CD8-positive, alpha-beta memory T cell (primary cell): ENCODE results near the gene AHNAK. TPM values are rescaled to one million over a fixed set of nuclear protein-coding genes. Genes with fewer than 3 reads are reported as not detected.

Experiments
- CTCF ChIA-PET: fragments of 350-600 bp; sonication (Branson Sonifier 250); formaldehyde crosslinking; loops from one replicate; lab custom pipeline; 2021; ENCODE audit warnings: antibody characterized with exemption; lab: Charles Lee
- POLR2A ChIA-PET: fragments of 350-600 bp; sonication (Branson Sonifier 250); formaldehyde crosslinking; loops from one replicate; lab custom pipeline; 2021; ENCODE audit warnings: antibody characterized with exemption; lab: Charles Lee
- DNase-seq, 5 donors: peaks; one replicate each; pipeline versions ENCODE4 v3.0.0 to v3.0.0-alpha.2; 2020 to 2022; ENCODE audit warnings: mixed read lengths in 1 of 5
- H3K27ac ChIP-seq: one replicate; pipeline ENCODE4 v1.7.0; 2013; ENCODE audit warnings: low read depth, mild to moderate bottlenecking, low read length, moderate library complexity
- H3K27me3 ChIP-seq: 2 replicates; pipeline ENCODE4 v1.7.0; 2013; ENCODE audit warnings: low read length, mild to moderate bottlenecking; ENCODE audit not compliant: insufficient read depth, poor library complexity, severe bottlenecking
- H3K36me3 ChIP-seq: 2 replicates; pipeline ENCODE4 v1.7.0; 2013; ENCODE audit warnings: mild to moderate bottlenecking, low read length, moderate library complexity; ENCODE audit not compliant: insufficient read depth
- H3K4me1 ChIP-seq: 2 replicates; pipeline ENCODE4 v1.7.0; 2013; ENCODE audit warnings: mild to moderate bottlenecking, low read length, moderate library complexity; ENCODE audit not compliant: insufficient read depth
- H3K4me3 ChIP-seq: 2 replicates; pipeline ENCODE4 v1.7.0; 2013; ENCODE audit warnings: mild to moderate bottlenecking, low read length
- H3K9me3 ChIP-seq: 2 replicates; pipeline ENCODE4 v1.7.0; 2013; ENCODE audit warnings: mild to moderate bottlenecking, low read length
- H3K27ac Mint-ChIP-seq, 8 donors: one replicate each; pipeline ENCODE4 v1.8.0; 2020 to 2021; ENCODE audit warnings: mixed read lengths in 8 of 8, mild to moderate bottlenecking in 6 of 8, inconsistent platforms in 3 of 8, moderate library complexity in 3 of 8
- H3K27me3 Mint-ChIP-seq, 2 donors: one replicate each; pipeline ENCODE4 v1.8.0; 2020 to 2021; ENCODE audit warnings: mixed read lengths in 2 of 2, mild to moderate bottlenecking in 1 of 2, moderate library complexity in 1 of 2
- H3K36me3 Mint-ChIP-seq, 3 donors: one replicate each; pipeline ENCODE4 v1.8.0; 2020 to 2021; ENCODE audit warnings: mixed read lengths in 3 of 3, inconsistent platforms in 1 of 3, mild to moderate bottlenecking in 1 of 3
- H3K4me1 Mint-ChIP-seq, 3 donors: one replicate each; pipeline ENCODE4 v1.8.0; 2020 to 2021; ENCODE audit warnings: mixed read lengths in 3 of 3, inconsistent platforms in 1 of 3, mild to moderate bottlenecking in 1 of 3
- H3K4me3 Mint-ChIP-seq, 7 donors: one replicate each; pipeline ENCODE4 v1.8.0; 2020 to 2021; ENCODE audit warnings: mixed read lengths in 7 of 7, mild to moderate bottlenecking in 6 of 7, moderate library complexity in 4 of 7, inconsistent platforms in 2 of 7
- H3K9me3 Mint-ChIP-seq, 5 donors: one replicate each; pipeline ENCODE4 v1.8.0; 2020 to 2022; ENCODE audit warnings: mixed read lengths in 5 of 5, mild to moderate bottlenecking in 3 of 5, moderate library complexity in 2 of 5, inconsistent platforms in 1 of 5
- polyA plus RNA-seq: library from polyadenylated mRNA; unstranded; fragments of 300-500 nt; fragmentation: Illumina TruSeq; gene quantifications from one replicate; pipeline ENCODE4 v1.2.3, GENCODE V29; 2021
- total RNA-seq, 2 experiments: library from RNA; stranded (reverse); gene quantifications; one replicate each; pipeline ENCODE4 v1.2.3, GENCODE V29; 2021

The AHNAK gene
- total and polyA plus RNA-seq, 3 experiments from 2014 or later: 125 to 193 (median 187) TPM

DNA sequence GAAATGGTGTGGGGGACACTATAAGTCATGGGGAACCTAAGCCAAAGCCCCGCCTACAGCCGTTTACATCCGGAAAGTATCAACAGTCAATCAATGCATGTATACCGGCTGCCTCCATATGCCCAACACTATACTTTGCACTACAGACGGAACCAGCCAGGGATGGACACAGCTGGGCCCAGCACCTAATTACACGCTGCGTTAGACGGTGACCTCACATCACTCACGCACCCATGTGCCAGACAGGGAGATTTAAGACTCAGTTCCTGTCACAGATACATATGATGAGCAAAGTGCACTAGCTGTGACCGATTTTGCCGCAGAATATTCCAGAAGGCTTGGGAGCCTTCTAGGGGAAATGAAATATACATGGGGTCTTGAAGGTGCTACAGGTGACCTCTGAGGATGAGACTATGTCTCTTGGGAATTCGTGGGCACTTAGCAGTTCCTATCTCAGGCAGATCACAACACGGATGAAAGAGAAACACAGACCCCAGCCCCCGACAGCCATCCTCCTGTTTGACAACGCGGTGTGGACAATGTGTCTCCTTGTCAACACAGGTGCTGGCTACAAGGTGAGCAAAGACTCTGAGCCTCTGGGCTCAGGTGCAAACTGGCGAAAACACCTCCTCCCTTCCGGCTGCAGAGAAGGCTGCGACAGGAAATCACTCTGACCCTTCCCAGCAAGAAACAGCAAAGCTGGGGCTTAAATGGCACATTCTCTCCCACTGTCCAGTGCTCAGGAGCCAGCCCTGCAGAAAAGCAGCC, 8.0 kb downstream of the AHNAK start:
- Mint-ChIP-seq H3K36me3 (peaks cover 0 to 55% (median 5%) of the 10 kb centered on the region in 3 donors), H3K27me3 (peaks cover 0 to 1% of the 10 kb centered on the region in 2 donors), H3K9me3 (no peaks in the 10 kb centered on the region), H3K4me1 (peaks cover 62 to 84% (median 69%) of the 10 kb centered on the region in 3 donors), H3K27ac (peak overlapping the region; percentile 89 to 100 (median 94)), H3K4me3 (peak overlapping the region; percentile 76 to 99 (median 92))
- Histone ChIP-seq H3K4me1 (peaks cover 57% of the 10 kb centered on the region), H3K27me3 (no peaks in the 10 kb centered on the region), H3K36me3 (peaks cover 16% of the 10 kb centered on the region), H3K27ac (peak overlapping the region; percentile 57), H3K9me3 (no peaks in the 10 kb centered on the region), H3K4me3 (peak overlapping the region; percentile 38)
- no peak for DNase-seq
- POLR2A ChIA-PET: interaction anchor here (1.2 to 11.9 kb wide), 2 partner anchors 8 to 18 kb away, joined by 7 to 193 read pairs; no protein-coding TSS in a partner anchor
- CTCF ChIA-PET: interaction anchor here (1.5 to 7.7 kb wide), 4 partner anchors 12 to 114 kb away, joined by 4 to 88 read pairs (median 24); no protein-coding TSS in a partner anchor

DNA sequence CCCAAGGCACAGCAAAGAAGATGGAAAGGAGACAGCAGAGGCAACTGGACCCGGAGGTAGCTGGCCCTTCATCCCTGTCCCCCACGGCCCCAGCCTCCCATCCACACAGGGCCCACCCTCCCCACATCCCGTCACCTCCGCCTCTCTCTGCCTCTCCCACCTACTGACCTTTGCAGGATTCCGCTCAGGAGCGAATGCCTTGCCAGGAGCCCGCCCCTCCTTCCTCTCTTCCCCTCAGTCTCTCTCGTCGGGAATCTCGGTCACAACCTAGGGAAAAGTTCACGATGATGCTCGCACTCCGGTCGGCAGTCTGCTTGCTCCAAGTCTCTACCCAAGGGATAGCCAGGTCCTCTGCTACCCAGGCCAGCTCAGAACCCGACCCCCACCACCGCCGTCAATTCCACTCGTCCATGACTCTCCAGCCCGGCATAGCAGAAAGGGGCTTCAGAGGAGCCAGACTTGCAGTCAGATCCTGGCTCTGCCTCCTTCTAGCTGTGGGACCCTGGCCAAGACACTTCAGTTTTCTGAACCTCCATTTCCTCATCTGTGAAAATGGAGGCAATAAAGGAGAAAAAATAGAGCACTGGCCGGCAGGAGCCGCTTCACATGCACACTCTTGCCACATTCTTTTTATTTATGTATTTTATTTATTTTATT, 10.2 kb downstream of the AHNAK start:
- CTCF ChIA-PET: interaction anchor here (2.7 to 4.8 kb wide), 2 partner anchors 23 to 112 kb away, joined by 11 to 38 read pairs; no protein-coding TSS in a partner anchor
- Histone ChIP-seq H3K36me3 (peaks cover 37% of the 10 kb centered on the region), H3K4me3 (no peak overlapping the region), H3K27me3 (no peaks in the 10 kb centered on the region), H3K27ac (no peak overlapping the region), H3K9me3 (no peaks in the 10 kb centered on the region), H3K4me1 (peaks cover 34% of the 10 kb centered on the region)
- H3K4me1 Mint-ChIP-seq: peaks cover 53 to 77% (median 64%) of the 10 kb centered on the region in 3 donors
- H3K27me3 Mint-ChIP-seq: peaks cover 0 to 2% of the 10 kb centered on the region in 2 donors
- no peaks in the 10 kb centered on the region for H3K9me3 Mint-ChIP-seq
- no peak for DNase-seq
- peak overlapping the region in 6 of 8 donors; percentile 15 to 100 (median 84) for H3K27ac Mint-ChIP-seq
- peak overlapping the region in 2 of 7 donors; percentile 32 to 84 for H3K4me3 Mint-ChIP-seq
- POLR2A ChIA-PET: interaction anchor here (11.9 kb wide), 1 partner anchor 20 kb away, joined by 193 read pairs; no protein-coding TSS in a partner anchor
- H3K36me3 Mint-ChIP-seq: peaks cover 6 to 68% (median 16%) of the 10 kb centered on the region in 3 donors

DNA sequence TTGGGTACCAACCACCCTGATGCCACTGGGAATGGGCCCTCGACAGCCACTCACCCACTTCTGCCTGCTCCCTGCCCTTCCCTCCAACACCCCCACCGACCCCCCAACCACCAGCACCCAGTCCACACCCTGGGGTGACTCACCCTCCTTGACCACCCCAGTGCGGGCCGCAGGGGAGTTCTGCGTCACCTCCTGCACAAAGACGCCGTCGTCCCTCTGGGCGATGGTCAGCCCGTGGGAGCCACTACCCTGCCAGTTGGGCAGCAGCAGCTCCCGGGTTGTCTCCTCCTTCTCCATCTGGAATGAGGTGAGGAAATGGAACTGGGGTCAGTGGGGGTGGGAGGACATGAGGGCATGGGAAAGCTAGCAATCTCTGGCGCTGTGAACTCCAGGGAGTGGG, 10.8 kb downstream of the AHNAK start:
- no peak for DNase-seq
- Mint-ChIP-seq H3K4me1 (peaks cover 47 to 77% (median 64%) of the 10 kb centered on the region in 3 donors), H3K27me3 (peaks cover 0 to 2% of the 10 kb centered on the region in 2 donors), H3K36me3 (peaks cover 10 to 73% (median 21%) of the 10 kb centered on the region in 3 donors), H3K9me3 (no peaks in the 10 kb centered on the region), H3K27ac (peak overlapping the region in 3 of 8 donors; percentile 65 to 100 (median 86)), H3K4me3 (peak overlapping the region in 1 of 7 donors; percentile 84)
- Histone ChIP-seq H3K9me3 (no peaks in the 10 kb centered on the region), H3K4me1 (peaks cover 29% of the 10 kb centered on the region), H3K36me3 (peaks cover 43% of the 10 kb centered on the region), H3K4me3 (no peak overlapping the region), H3K27me3 (no peaks in the 10 kb centered on the region), H3K27ac (no peak overlapping the region)
- ChIA-PET POLR2A (no interaction called here), CTCF (interaction anchor here (2.7 kb wide), 1 partner anchor 111 kb away, joined by 11 read pairs; no protein-coding TSS in a partner anchor)

DNA sequence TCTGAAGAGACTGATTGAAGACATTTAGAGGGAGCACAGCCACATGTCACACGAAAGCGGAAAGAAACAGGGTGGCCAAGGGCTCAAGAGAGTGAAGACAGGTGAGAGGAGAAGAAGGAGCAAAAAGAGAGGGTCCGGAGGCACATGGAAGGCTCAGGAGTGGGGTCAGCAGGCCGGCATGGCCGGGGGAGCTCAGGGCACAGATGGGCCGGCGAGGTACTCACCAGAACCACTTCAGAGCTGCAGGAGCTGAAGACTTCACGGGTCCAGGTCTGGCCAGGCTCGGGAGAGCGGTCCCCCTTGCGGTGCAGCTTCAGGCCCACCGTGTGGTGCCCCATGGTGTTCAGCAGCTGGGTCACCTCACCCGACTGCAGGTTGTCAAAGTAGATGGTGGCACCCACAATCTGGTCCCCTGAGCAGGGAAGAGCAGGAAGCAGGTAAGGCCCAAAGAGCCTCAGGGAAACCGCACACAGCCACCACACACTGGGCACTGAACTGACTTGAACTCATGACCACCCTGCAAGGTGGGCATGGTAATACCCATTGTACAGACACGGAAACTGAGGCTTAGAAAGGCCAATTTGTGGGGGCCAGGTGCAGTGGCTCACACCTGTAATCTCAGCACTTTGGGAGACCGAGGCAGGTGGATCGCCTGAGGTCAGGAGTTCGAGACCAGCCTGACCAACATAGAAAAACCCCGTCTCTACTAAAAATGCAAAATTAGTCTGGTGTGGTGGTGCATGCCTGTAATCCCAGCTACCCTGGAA, 11.6 kb downstream of the AHNAK start:
- H3K27ac ChIP-seq: no peak overlapping the region
- H3K27me3 ChIP-seq: no peaks in the 10 kb centered on the region
- no peak for DNase-seq
- H3K27ac Mint-ChIP-seq: peak overlapping the region in 7 of 8 donors; percentile 7 to 94 (median 74)
- no peak overlapping the region for H3K4me3 ChIP-seq
- peaks cover 50% of the 10 kb centered on the region for H3K36me3 ChIP-seq
- no peaks in the 10 kb centered on the region for H3K9me3 Mint-ChIP-seq
- H3K27me3 Mint-ChIP-seq: peaks cover 0 to 2% of the 10 kb centered on the region in 2 donors
- no peaks in the 10 kb centered on the region for H3K9me3 ChIP-seq
- H3K4me1 Mint-ChIP-seq: peaks cover 49 to 77% (median 64%) of the 10 kb centered on the region in 3 donors
- ChIA-PET CTCF (interaction anchor here (0.7 to 2.7 kb wide), 3 partner anchors 8 to 139 kb away, joined by 3 to 11 read pairs (median 3); no protein-coding TSS in a partner anchor), POLR2A (interaction anchor here (0.5 kb wide), 1 partner anchor 48 kb away, joined by 6 read pairs; no protein-coding TSS in a partner anchor)
- H3K4me1 ChIP-seq: peaks cover 22% of the 10 kb centered on the region
- H3K4me3 Mint-ChIP-seq: peak overlapping the region in 1 of 7 donors; percentile 78
- H3K36me3 Mint-ChIP-seq: peaks cover 12 to 82% (median 23%) of the 10 kb centered on the region in 3 donors

DNA sequence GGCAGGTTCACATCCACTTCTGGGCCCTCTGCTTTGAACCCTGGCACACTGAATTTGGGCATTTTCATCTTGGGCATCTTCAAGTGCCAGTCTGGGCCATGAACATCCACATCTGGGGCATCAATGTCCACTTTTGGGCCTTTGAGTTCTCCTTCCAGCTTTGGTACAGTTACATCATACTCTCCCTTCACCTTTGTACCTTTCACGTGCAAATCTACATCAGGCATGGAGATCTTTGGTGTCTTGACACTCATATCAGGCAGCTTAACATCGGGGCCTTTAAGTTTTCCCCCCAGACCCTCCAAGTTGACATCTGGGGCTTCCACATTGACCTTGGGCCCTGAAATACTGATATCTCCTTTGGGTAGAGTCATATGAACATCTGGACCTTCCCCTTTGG, 14.5 kb downstream of the AHNAK start:
- Histone ChIP-seq H3K4me1 (no peaks in the 10 kb centered on the region), H3K9me3 (no peaks in the 10 kb centered on the region), H3K4me3 (no peak overlapping the region), H3K36me3 (peaks cover 62% of the 10 kb centered on the region), H3K27me3 (no peaks in the 10 kb centered on the region), H3K27ac (no peak overlapping the region)
- Mint-ChIP-seq H3K4me1 (peaks cover 48 to 78% (median 69%) of the 10 kb centered on the region in 3 donors), H3K4me3 (peak overlapping the region in 2 of 7 donors; percentile 31 to 78), H3K27ac (peak overlapping the region; percentile 44 to 91 (median 72)), H3K9me3 (no peaks in the 10 kb centered on the region), H3K27me3 (peaks cover 0 to 2% of the 10 kb centered on the region in 2 donors), H3K36me3 (peaks cover 12 to 97% (median 39%) of the 10 kb centered on the region in 3 donors)
- CTCF ChIA-PET: no interaction called here
- POLR2A ChIA-PET: no interaction called here
- DNase-seq: no peak

DNA sequence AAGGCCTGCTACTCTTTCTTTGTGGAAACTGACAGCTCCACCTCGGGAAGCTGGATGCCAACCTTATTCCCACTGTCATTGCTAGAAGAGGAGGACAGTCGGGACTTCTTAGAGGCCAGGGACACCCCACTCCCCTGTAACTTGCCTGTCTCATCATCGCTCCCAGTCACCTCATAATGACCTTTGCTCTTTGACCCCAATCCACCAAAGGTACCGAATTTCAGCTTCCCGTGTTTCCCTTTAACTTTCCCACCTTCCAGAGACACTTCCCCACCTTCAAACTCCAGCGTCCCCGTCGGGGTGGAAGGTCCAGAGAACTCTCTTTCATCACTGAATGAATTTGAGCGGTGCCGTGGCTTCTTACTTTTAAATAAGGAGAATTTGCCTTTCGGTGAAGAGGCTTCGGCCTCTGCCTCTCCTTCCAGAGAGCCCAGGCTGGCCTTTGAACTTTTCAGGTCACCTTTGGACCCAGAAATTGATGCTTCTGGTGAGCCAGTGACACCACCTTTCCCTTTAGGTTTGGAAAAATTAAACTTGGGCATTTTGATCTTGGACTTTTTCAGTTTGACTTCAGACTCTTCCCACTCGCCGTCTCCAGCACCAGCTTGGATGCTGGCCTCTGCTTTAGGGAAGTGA, 29.8 kb downstream of the AHNAK start:
- CTCF ChIA-PET: interaction anchor here (1.9 kb wide), 1 partner anchor 26 kb away, joined by 4 read pairs; no protein-coding TSS in a partner anchor
- H3K4me3 Mint-ChIP-seq: peak overlapping the region in 1 of 7 donors; percentile 32
- POLR2A ChIA-PET: no interaction called here

More for the DNA sequence above, 29.8 kb downstream of the AHNAK start:
- no peaks in the 10 kb centered on the region for H3K27me3 ChIP-seq
- Mint-ChIP-seq H3K27me3 (no peaks in the 10 kb centered on the region), H3K27ac (peak overlapping the region in 5 of 8 donors; percentile 3 to 71 (median 45)), H3K4me1 (peaks cover 33 to 78% (median 46%) of the 10 kb centered on the region in 3 donors), H3K9me3 (no peaks in the 10 kb centered on the region), H3K36me3 (peaks cover 2 to 87% (median 10%) of the 10 kb centered on the region in 3 donors)
- no peaks in the 10 kb centered on the region for H3K9me3 ChIP-seq
- no peak for DNase-seq
- H3K4me3 ChIP-seq: no peak overlapping the region
- H3K27ac ChIP-seq: peak overlapping the region; percentile 9
- no peaks in the 10 kb centered on the region for H3K4me1 ChIP-seq
- peaks cover 48% of the 10 kb centered on the region for H3K36me3 ChIP-seq
